Stimulated activated CD8-positive, alpha-beta memory T cell treated with anti-CD3 and anti-CD28 coated beads, Interleukin-4, amount 100 ng/mL, for 4 hours (primary cell): ENCODE data around the gene ATRIP.

ENCODE experiments used
- DNase-seq, 2 donors: peaks; one replicate each; pipeline ENCODE4 v3.0.0-alpha.2; 2020; ENCODE audit warnings: low read depth in 2 of 2, low spot score in 1 of 2

Gene ATRIP

GRCh38 chr3:48501196-48501595 is 54.7 kb downstream of the ATRIP start:
- DNase-seq = no peak

- no peak for DNase-seq
These were observed 55.6 kb downstream of the ATRIP start for GRCh38 chr3:48502121-48502520.

GRCh38 chr3:48502728-48503168 is 56.2 kb downstream of the ATRIP start:
- DNase-seq = no peak

- DNase-seq = no peak
These were observed 57.0 kb downstream of the ATRIP start for GRCh38 chr3:48503401-48504050.

GRCh38 chr3:48504051-48504946 is 57.8 kb downstream of the ATRIP start, which contains the start of gene SHISA5:
Gene SHISA5 (minus strand): TSS chr3:48504174. CDS start chr3:48504094, 80 bp downstream.
- DNase-seq = no peak

GRCh38 chr3:48505146-48505545 is 58.6 kb downstream of the ATRIP start:
- no peak for DNase-seq

- no peak for DNase-seq
These were observed 59.5 kb downstream of the ATRIP start for GRCh38 chr3:48505968-48506504.

- peak; percentile 43 to 60 for DNase-seq
These were observed 60.9 kb downstream of the ATRIP start for GRCh38 chr3:48507256-48508061.

GRCh38 chr3:48511551-48511950 is 65.0 kb downstream of the ATRIP start:
- no peak for DNase-seq

GRCh38 chr3:48514431-48515227 is 68.1 kb downstream of the ATRIP start:
- no peak for DNase-seq
